Bronchial epithelial cell (primary cell): ENCODE data around the gene C1orf21. TPM values are rescaled to one million over a fixed set of nuclear protein-coding genes. Genes with fewer than 3 reads are reported as not detected.

Experiments
- DNase-seq: peaks from one replicate; pipeline ENCODE4 v3.0.0-alpha.2; 2010; ENCODE audit warnings: low read depth
- FAIRE-seq: peaks from 2 replicates; lab custom pipeline; 2011; peaks lifted over from hg19 to GRCh38; lab: Jason Lieb, UNC
- H3K27me3 ChIP-seq: 2 replicates; pipeline ENCODE4 v1.5.1; 2011; ENCODE audit warnings: low read length; ENCODE audit not compliant: control insufficient read depth, insufficient read depth
- H3K36me3 ChIP-seq: 2 replicates; pipeline ENCODE4 v1.5.1; 2011; ENCODE audit warnings: low read length; ENCODE audit not compliant: control insufficient read depth, insufficient read depth
- H3K4me3 ChIP-seq: 2 replicates; pipeline ENCODE4 v1.5.1; 2011; ENCODE audit warnings: mild to moderate bottlenecking, low read depth, low read length, control low read depth
- total RNA-seq: library from RNA; depleted of rRNA; stranded (reverse); fragments of >200 nt; gene quantifications from 2 replicates; pipeline ENCODE4 v1.2.1, GENCODE V29; 2014
- TF ChIP-seq, protein P1 (sequence below): IDR thresholded peaks from 2 replicates; pipeline ENCODE4 v1.5.1; 2011; ENCODE audit warnings: mild to moderate bottlenecking, moderate library complexity, low read length, control low read depth, inconsistent platforms; ENCODE audit not compliant: insufficient read depth, severe bottlenecking

Gene C1orf21
- total RNA-seq, 1 donor from 2014 or later = 10.3 TPM

DNA sequence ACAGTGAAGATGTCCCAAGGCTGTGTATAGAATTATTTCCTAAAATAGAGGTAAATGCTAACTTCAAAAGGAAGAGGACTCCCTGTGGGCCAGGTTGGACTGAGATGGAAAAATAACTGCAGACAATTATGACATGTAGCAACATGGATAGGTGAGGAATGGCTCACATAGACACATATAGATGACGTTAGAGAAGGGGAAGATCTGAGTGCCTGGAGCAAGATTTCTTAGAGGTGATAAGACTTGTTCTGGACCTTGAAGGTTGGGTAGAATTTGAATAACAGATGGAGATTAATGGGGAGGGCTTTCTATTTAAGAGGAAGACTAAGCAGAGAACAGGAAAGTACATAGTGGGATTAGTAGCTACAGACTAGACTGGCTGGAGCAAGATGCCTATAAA lies 76.9 kb downstream of the C1orf21 start:
- TF ChIP-seq, protein P1, sequence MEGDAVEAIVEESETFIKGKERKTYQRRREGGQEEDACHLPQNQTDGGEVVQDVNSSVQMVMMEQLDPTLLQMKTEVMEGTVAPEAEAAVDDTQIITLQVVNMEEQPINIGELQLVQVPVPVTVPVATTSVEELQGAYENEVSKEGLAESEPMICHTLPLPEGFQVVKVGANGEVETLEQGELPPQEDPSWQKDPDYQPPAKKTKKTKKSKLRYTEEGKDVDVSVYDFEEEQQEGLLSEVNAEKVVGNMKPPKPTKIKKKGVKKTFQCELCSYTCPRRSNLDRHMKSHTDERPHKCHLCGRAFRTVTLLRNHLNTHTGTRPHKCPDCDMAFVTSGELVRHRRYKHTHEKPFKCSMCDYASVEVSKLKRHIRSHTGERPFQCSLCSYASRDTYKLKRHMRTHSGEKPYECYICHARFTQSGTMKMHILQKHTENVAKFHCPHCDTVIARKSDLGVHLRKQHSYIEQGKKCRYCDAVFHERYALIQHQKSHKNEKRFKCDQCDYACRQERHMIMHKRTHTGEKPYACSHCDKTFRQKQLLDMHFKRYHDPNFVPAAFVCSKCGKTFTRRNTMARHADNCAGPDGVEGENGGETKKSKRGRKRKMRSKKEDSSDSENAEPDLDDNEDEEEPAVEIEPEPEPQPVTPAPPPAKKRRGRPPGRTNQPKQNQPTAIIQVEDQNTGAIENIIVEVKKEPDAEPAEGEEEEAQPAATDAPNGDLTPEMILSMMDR = no peak
- Histone ChIP-seq H3K4me3 (no peak overlapping the region), H3K36me3 (peaks cover 2% of the 10 kb centered on the region), H3K27me3 (no peaks in the 10 kb centered on the region)
- no peak for FAIRE-seq
- DNase-seq = peak; percentile 81

DNA sequence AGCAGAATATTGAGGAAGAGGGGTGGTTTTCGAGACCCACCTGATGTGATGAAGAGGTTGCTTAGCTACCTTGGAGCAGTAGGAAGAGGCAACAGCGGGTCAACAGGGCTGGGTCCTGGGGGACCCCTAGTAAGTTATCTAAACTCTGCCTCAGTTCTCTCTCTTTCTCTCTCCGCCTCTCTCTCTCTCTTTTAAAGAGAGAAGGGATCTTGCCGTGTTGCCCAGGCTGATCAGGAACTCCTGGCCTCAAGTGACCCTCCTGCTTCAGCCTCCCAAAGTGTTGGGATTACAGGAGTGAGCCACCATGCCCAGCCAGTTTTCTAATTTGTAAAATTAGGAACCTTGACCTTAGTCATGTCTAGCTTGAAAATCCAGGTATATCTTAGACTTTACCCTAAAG lies 77.9 kb downstream of the C1orf21 start:
- FAIRE-seq = no peak
- peaks cover 2% of the 10 kb centered on the region for H3K36me3 ChIP-seq
- DNase-seq = no peak
- H3K27me3 ChIP-seq = no peaks in the 10 kb centered on the region
- H3K4me3 ChIP-seq = no peak overlapping the region
- TF ChIP-seq, protein P1 = no peak

DNA sequence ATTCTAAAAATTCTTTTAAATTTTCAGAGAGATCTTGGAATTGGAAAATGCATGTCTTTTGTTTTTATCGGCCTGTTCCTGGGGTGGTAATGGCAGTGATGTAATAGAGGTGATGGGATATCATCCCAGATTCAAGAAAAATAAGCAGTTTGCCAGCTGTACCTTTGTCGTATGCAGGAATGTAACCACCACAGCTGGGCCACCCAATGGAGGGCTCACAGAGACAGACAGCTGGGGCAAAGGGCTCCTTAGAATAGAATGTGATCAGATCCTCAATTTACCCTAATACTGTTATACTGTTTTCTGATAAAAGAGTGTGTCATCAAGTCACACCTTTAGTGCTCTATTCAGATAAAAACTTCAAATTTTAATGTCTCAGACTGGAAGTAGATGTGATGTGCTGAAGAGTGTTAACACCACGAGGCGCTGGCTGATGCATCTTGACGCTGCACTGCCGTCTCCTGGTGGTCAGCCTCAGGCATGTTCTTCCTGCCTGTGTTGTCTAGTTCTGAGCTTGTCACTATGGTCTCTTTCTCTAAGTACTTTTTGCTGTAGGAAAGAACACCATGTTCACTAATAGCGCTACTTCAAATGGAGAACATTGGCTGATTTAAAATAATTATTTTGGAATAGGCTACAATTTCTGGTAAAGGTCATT lies 78.8 kb downstream of the C1orf21 start:
- TF ChIP-seq, protein P1 = no peak
- no peak for FAIRE-seq
- Histone ChIP-seq H3K4me3 (no peak overlapping the region), H3K27me3 (no peaks in the 10 kb centered on the region), H3K36me3 (peaks cover 2% of the 10 kb centered on the region)
- DNase-seq = no peak

DNA sequence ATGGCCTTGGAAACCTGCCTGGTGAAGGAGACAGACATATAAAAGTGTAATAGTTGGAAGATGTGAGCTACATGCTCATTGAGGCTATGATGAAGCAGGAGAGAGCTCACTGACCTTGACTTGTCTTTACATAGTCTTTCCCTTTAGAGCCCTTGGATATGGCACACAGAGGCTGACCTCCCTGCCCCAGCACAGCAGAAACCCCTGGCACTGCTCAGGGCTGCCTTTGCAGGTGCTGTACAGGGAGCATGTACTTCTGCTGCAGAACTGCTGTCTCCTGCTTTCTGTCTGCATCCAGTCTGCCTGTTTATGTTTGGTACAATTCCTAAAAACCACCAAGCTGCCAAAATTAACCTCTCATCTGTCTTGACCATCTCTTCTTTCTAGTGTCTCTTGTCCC lies 80.5 kb downstream of the C1orf21 start:
- DNase-seq (no peak), FAIRE-seq (no peak)
- H3K27me3 ChIP-seq = no peaks in the 10 kb centered on the region
- H3K36me3 ChIP-seq = peaks cover 2% of the 10 kb centered on the region
- TF ChIP-seq, protein P1 = no peak
- H3K4me3 ChIP-seq = no peak overlapping the region

DNA sequence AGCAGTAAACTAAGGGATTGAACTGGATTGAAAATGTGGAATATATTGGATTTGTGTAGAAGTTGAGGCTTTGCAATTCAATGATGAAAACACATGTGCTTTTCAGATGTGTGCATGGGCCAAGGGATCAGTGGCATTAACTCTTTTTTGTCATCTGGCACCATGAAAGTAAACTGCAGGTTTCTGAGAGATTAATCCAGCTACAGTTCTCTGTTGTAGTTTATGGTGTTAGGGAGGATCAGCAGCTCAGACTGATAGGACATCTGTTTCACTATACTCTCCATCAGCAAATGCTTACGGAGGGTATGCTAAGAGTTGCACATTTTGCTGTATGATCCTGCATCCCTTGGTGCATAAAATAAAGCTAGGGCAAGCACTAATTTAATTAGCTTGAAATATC lies 82.6 kb downstream of the C1orf21 start:
- no peaks in the 10 kb centered on the region for H3K27me3 ChIP-seq
- TF ChIP-seq, protein P1 = no peak
- DNase-seq = no peak
- no peak for FAIRE-seq
- peaks cover 2% of the 10 kb centered on the region for H3K36me3 ChIP-seq
- no peak overlapping the region for H3K4me3 ChIP-seq

DNA sequence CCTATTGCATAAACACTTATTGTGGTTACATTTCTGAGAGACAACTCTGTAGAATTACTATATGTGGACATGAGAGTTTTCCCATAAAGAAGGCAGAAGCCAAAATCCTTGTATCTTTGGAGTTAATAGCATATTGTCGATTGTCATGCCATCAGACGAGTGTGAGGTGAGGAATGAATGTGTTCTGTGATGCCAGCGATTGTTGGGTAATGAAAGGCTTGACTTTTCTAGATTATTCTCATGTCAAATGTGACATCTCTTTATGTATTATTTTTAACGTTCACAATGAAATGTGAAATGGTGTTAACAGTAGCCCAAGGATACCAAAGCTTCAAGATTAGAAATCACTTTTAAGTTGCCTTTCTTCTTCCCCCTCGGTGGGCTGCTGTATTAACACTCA lies 84.9 kb downstream of the C1orf21 start:
- no peak overlapping the region for H3K4me3 ChIP-seq
- TF ChIP-seq, protein P1 = no peak
- DNase-seq = no peak
- H3K36me3 ChIP-seq = peaks cover 2% of the 10 kb centered on the region
- no peak for FAIRE-seq
- H3K27me3 ChIP-seq = no peaks in the 10 kb centered on the region
